GM19395 (cell line): ENCODE results near the gene DDR2.

Experiments used
- ATAC-seq: cut with Tn5 transposase; IDR thresholded peaks from one replicate; pipeline ENCODE4 v1.9.1; 2021; ENCODE audit warnings: mild to moderate bottlenecking, moderate library complexity; ENCODE audit not compliant: unreplicated experiment

Gene DDR2

GRCh38 chr1:162629077-162629627 is 3.1 kb upstream of the DDR2 start:
- no peak for ATAC-seq

- no peak for ATAC-seq
Observed at GRCh38 chr1:162629651-162630050, 2.6 kb upstream of the DDR2 start.

GRCh38 chr1:162631546-162632191 is 595 bp upstream of the DDR2 start:
- ATAC-seq = no peak

- ATAC-seq = no peak
Observed at GRCh38 chr1:162632698-162633080, 425 bp downstream of the DDR2 start.

- peak; percentile 75 for ATAC-seq
Observed at GRCh38 chr1:162633081-162633762, 958 bp downstream of the DDR2 start.

- no peak for ATAC-seq
Observed at GRCh38 chr1:162635418-162635817, 3.2 kb downstream of the DDR2 start.

GRCh38 chr1:162639718-162640117 is 7.5 kb downstream of the DDR2 start:
- ATAC-seq = peak; percentile 79

- ATAC-seq = no peak
Observed at GRCh38 chr1:162641114-162641513, 8.8 kb downstream of the DDR2 start.

GRCh38 chr1:162644986-162645314 is 12.7 kb downstream of the DDR2 start:
- ATAC-seq = no peak

GRCh38 chr1:162645666-162646065 is 13.4 kb downstream of the DDR2 start:
- no peak for ATAC-seq

GRCh38 chr1:162649583-162649982 is 17.3 kb downstream of the DDR2 start:
- ATAC-seq = no peak

GRCh38 chr1:162654915-162655620 is 22.8 kb downstream of the DDR2 start:
- no peak for ATAC-seq

GRCh38 chr1:162656266-162656665 is 24.0 kb downstream of the DDR2 start:
- ATAC-seq = no peak

GRCh38 chr1:162660574-162660973 is 28.3 kb downstream of the DDR2 start:
- ATAC-seq = no peak

GRCh38 chr1:162661336-162661735 is 29.1 kb downstream of the DDR2 start:
- no peak for ATAC-seq

GRCh38 chr1:162662013-162662412 is 29.7 kb downstream of the DDR2 start:
- ATAC-seq = no peak

GRCh38 chr1:162663086-162663485 is 30.8 kb downstream of the DDR2 start:
- peak; percentile 83 for ATAC-seq

- ATAC-seq = peak; percentile 43
Observed at GRCh38 chr1:162663589-162664106, 31.4 kb downstream of the DDR2 start.

- no peak for ATAC-seq
Observed at GRCh38 chr1:162666006-162666645, 33.9 kb downstream of the DDR2 start.

GRCh38 chr1:162667381-162668080 is 35.3 kb downstream of the DDR2 start:
- ATAC-seq = no peak
